PC-3 (cell line): ENCODE data around the gene CD8A.
"Not testable (repeated sequence)": the region's sequence is repeated elsewhere in the genome, so short reads cannot be mapped to it uniquely, and the experiment has no call there.

Experiments used
- EZH2 ChIP-seq: fragments of 300-600 bp; sonication (generic); IDR thresholded peaks from one replicate; pipeline ENCODE4 v1.6.1; 2017; ENCODE audit warnings: antibody characterized with exemption, mild to moderate bottlenecking, low read length; ENCODE audit not compliant: unreplicated experiment
- EZH2phosphoT487 ChIP-seq: fragments of 300-600 bp; sonication (generic); IDR thresholded peaks from 2 replicates; pipeline ENCODE4 v1.6.1; 2018; ENCODE audit warnings: mild to moderate bottlenecking, antibody characterized with exemption, low read length, borderline replicate concordance
- TF ChIP-seq, protein P1 (sequence below): fragments of 300-600 bp; sonication (generic); conservative IDR thresholded peaks from 2 replicates; pipeline ENCODE4 v1.5.1; 2017; ENCODE audit warnings: antibody characterized with exemption, low read depth, mild to moderate bottlenecking, low read length

- TF ChIP-seq, protein P1, sequence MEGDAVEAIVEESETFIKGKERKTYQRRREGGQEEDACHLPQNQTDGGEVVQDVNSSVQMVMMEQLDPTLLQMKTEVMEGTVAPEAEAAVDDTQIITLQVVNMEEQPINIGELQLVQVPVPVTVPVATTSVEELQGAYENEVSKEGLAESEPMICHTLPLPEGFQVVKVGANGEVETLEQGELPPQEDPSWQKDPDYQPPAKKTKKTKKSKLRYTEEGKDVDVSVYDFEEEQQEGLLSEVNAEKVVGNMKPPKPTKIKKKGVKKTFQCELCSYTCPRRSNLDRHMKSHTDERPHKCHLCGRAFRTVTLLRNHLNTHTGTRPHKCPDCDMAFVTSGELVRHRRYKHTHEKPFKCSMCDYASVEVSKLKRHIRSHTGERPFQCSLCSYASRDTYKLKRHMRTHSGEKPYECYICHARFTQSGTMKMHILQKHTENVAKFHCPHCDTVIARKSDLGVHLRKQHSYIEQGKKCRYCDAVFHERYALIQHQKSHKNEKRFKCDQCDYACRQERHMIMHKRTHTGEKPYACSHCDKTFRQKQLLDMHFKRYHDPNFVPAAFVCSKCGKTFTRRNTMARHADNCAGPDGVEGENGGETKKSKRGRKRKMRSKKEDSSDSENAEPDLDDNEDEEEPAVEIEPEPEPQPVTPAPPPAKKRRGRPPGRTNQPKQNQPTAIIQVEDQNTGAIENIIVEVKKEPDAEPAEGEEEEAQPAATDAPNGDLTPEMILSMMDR, result not testable (repeated sequence)
- TF ChIP-seq EZH2, EZH2phosphoT487: not testable (repeated sequence)
Measured at GRCh38 chr2:86739889-86740288, 50.8 kb downstream of the CD8A start.
